ENCODE results near the gene ACER1. TPM values are rescaled to one million over a fixed set of nuclear protein-coding genes. Genes with fewer than 3 reads are reported as not detected.

Gene ACER1
- total and polyA plus RNA-seq, 2 experiments from 2014 or later: not detected

DNA sequence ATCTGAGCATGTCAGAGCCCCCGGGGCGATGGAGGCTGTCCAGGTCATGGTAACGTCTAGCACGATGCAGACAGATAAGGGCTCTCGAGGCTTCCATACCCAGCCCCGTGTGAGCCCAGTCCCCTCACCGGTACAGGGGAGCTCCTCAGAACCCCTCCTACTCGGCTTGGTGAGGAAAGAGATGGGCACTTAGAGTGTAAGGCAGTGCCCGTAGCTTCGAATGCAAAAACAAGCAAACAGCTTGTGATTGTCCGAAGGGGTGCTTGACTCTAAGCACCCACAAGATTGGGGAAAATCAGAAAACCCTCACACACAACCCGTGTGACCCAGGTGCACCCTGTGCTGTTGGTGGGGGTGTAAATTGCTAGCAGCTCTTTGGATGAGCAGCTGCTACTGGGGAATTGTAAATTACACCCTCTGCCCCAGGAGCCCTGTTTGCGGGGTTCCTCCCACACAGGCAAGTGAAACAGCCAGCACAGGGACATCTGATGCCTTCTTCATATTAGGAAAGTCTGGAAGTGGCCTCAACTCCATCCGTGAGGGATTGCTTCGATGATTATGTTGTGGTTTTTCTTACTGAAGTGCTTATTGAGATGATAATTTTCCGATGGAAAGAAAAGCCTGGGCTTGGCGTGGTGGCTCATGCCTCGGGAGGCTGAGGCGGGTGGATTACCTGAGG lies 43.2 kb upstream of the ACER1 start (continued):
- TF ChIP-seq ZNF462 (CRISPR knock-in tag; IDR thresholded peaks at IDR 0.05): no peak

GRCh38 chr19:6375411-6376010 lies 42.1 kb upstream of the ACER1 start, which contains the start of gene PSPN:
Gene PSPN (minus strand): TSS chr19:6375933. CDS start chr19:6375849, 84 bp downstream.
- Histone ChIP-seq H3K4me2 (no peak within 1 kb of the TSS), H3K27me3 (ENCODE audit: insufficient read depth) (no peaks in the 10 kb centered on the region), H3K4me3 (no peak within 1 kb of the TSS), H3K9me2 (ENCODE audit: insufficient read depth) (no peaks in the 10 kb centered on the region), H3K4me1 (ENCODE audit: insufficient read depth) (peaks cover 7% of the 10 kb centered on the region; the same call in 1 of the 2 replicates), H3K79me2 (replicated peaks; ENCODE audit: insufficient read depth) (no peaks in the 10 kb centered on the region), H3F3A (replicated peaks; ENCODE audit: low read depth) (0 out of 2 replicates have a peak, but pooled peaks cover 4% of the 10 kb centered on the region), H3K36me3 (ENCODE audit: insufficient read depth) (peaks cover 15% of the 10 kb centered on the region), H4K20me1 (replicated peaks; ENCODE audit: insufficient read depth) (0 out of 2 replicates have a peak, but pooled peaks cover 3% of the 10 kb centered on the region), H3K27ac (ENCODE audit: low read depth) (peak within 1 kb of the TSS; percentile 39; the same call in 1 of the 2 replicates), H2AFZ (no peak within 1 kb of the TSS)
- H3K27me3 Mint-ChIP-seq (ENCODE audit: insufficient read depth, low read depth, poor library complexity): peaks cover 12% of the 10 kb centered on the region
- DNase-seq (ENCODE audit: low spot score) (no peak), ATAC-seq (no peak)
- peak within 1 kb of the TSS; percentile 52; the same call in 1 of the 2 replicates for H3K27ac Mint-ChIP-seq
- H3K4me3 Mint-ChIP-seq: peak within 1 kb of the TSS; percentile 30; the same call in 1 of the 3 replicates
- peaks cover 24% of the 10 kb centered on the region for H3K36me3 Mint-ChIP-seq (ENCODE audit: low read depth)
- H3K9me3 Mint-ChIP-seq: peaks cover 9% of the 10 kb centered on the region
- H3K4me1 Mint-ChIP-seq: peaks cover 22% of the 10 kb centered on the region
- TF ChIP-seq POLR2AphosphoS5 (IDR thresholded peaks at IDR 0.05; ENCODE audit: low read depth) (no peak), ZNF114 (CRISPR knock-in tag; IDR thresholded peaks at IDR 0.05) (no peak), NANOG (IDR thresholded peaks at IDR 0.05; ENCODE audit: borderline replicate concordance) (no peak), EZH2 (IDR thresholded peaks at IDR 0.05; ENCODE audit: low read depth, unreplicated experiment) (no peak)
